ENCODE results near the gene DLST.

Gene DLST

DNA sequence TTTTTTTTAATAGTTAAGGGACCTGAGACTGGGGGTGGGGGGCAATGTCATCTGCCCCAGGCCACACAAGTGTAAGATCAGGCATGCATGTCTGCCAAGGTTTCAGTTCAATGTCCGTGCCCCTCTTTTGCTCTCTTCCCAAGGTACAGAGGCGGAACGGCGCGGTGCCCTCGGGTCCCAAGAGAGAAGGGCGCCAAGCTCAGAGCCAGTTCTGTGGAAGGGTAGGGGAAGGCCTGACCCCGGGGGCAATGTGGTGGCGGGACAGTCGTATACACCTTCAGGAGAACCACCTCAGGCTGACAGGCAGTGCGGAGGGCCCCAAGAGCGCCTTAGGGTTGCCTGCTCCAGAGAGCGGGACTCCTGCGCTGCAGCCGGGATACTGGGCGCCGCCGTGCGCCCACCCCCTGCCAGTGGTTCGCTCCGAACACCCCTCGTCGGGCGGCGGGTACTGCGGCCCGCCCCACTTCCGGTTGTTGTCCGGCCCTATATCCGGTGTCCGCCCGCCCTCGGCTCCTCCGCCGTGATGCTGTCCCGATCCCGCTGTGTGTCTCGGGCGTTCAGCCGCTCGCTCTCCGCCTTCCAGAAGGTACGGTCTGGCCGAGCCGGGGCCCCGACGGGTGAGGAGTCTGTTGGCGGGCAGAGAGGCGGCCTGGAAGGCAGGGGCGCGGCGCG lies at the start of gene DLST:
DLST (plus strand) TSS at position 486 of the 672 bp plus-strand sequence; CDS start at position 524, 38 bp downstream.
- peak; percentile 73 for DNase-seq

DNA sequence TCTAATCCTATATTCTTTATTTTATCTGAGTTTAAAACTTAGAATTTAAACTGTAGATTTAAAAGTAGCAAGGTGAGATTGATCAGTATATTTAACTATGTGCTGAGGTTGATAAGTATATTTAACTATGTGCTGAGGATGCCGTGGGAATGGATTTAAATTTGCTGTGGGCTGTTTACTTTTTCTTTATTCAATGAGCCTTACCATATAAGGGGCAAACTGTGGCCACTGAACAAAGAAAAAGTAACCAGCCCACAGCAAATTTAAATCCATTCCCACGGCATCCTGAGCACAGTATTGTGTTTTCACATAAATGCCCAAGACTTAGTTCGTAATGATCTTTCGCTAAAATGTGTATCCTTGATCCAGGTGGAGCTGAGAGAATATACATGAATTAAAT lies 48.9 kb upstream of the DLST start:
- no peak for DNase-seq

DNA sequence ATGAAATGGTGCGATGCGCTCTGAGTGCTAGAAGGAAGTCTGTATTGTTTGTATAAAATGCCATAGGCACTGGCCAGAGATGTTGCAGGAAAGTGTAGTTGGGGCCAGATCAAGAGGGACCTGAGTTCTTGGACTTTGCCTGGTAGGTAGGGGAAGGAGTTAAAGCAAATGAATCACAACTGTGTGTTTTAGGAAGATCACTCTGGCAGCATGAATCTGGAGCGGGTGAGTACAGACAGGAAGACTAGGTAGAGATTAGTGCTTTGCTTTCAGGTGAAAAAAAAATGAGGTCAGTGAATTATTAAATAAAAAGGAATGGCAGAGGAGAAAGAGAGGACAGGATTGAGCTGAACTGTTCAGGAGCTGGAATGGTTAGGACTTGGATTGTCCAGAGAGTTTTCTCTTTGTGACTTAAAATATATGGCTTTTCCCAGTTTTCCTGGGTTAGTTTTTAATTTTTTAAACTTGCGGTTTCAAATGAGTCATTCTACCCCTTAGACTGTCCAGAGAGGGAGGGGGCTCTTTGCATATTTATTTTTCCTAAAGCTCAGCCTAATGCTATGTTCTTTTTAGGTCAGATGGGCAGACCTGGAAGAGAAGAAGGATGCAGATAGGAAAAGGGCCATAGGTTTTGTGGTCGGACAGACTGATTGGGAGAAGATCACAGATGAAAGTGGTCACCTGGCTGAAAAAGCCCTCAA lies 46.9 kb upstream of the DLST start:
- DNase-seq, result no peak

DNA sequence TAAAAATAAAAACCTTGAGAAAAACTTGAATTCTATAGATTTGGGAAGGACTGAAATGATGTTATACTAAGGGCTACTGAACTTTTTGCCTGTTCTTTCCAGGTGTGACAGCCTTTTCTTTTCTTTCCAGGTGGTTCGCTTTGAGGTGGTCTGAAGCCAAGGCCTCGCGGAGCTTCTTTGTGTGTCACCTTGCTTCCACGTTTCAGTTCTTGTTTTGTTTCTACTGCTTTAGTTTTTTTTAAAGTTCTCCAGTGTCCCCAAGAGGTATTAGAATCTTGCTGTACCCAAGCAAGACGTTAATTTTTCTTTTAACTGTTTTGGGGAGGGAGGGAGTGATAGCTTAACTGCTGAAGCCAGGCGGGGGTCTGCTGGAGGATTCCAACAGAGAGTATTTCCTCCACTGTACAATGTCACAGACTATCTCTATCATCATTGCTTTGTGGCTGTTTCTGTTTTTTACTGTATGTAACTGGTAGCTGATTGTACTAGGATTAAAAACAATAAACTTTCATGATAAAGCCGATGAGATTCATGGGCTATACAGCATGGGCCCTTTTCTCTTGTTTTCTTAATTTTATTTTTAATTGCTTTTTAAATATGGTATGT lies 46.0 kb upstream of the DLST start:
- no peak for DNase-seq

GRCh38 chr14:74836251-74836960 lies 45.3 kb upstream of the DLST start:
- DNase-seq, result no peak

GRCh38 chr14:74838166-74838565 lies 43.5 kb upstream of the DLST start:
- DNase-seq, result no peak

- no peak for DNase-seq
These were observed 41.1 kb upstream of the DLST start for GRCh38 chr14:74840603-74841030.

DNA sequence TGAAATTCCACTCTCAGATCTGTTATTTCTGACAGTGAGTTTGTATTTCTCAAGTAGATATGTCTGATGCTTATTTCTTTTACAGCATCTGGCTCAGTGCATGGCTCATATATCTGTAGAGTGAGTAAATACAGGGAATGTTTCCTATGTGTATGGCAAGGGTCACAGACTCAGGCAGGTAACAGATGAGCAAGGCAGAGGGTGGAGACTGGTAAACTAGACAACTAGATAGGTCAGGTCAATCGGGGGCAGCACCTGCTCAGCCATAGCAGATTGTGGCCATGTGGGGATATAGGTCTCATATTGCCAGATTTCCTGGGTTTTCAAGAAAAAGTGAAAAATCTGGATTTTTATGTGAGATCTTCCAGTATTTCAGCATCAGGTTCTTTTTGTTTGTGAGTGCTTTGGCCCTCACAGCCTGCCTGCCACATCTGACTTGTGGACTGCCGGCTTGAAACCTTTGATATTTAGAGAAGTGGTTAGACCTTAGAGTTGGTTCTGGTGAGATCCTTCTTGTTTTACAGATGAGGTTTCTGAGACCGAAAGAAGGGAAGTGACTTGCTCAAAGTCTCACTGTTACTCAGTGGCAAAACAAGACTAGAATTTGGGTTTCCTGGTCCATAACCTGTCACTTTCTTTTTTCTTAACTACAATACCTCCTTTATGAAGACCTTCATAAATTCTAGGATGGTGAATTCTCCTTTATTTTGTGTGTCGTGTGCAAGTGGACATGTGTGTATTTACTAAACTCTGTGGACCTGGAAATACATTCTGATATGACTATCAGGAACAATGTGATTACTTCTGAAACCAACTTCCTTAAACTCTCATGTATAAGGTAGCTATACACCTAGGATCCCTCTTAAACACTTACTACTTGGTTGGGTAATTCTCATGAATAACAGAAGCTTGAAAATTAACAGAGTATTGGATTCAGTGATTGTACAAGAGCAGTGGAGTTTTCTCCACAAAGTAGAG lies 40.2 kb upstream of the DLST start:
- DNase-seq, result no peak

DNA sequence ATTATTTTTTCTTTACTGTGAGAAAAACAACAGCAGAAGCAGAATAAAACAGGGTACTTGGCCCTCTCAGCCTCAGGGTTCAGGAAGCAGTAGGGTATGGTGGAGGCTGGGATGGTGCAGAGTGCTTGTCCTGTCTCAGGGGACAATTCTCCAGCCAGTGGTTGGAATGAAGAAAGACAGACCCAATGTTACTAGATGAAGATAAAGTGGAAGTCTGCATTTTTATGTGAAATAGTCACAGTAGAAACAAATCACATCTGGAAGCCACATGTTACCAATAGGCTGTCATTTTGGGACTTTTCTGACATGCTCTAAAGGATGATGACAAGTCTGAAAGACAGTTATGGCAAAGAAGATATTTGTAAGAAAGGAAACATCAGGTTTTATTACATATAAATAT lies 38.1 kb upstream of the DLST start:
- no peak for DNase-seq

DNA sequence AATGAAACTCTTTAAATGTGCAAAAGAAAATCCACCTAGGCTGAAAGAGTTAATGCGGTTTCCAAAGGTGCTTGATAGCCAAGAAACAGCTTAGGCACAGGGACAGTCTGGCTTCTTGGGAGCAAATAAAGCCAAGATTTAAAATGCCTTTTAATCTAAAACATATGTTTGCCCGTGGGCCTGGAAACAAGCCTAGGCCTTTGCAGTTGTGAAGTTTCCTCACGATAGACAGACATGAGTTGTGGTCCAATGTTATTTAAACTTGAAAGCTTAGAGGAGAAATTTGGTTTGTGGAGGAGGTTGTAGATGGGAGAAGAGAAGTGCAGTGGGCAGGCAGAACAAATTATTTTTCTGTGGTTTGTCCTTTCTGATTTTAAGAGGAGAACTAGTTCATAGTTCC lies 35.5 kb upstream of the DLST start:
- no peak for DNase-seq

DNA sequence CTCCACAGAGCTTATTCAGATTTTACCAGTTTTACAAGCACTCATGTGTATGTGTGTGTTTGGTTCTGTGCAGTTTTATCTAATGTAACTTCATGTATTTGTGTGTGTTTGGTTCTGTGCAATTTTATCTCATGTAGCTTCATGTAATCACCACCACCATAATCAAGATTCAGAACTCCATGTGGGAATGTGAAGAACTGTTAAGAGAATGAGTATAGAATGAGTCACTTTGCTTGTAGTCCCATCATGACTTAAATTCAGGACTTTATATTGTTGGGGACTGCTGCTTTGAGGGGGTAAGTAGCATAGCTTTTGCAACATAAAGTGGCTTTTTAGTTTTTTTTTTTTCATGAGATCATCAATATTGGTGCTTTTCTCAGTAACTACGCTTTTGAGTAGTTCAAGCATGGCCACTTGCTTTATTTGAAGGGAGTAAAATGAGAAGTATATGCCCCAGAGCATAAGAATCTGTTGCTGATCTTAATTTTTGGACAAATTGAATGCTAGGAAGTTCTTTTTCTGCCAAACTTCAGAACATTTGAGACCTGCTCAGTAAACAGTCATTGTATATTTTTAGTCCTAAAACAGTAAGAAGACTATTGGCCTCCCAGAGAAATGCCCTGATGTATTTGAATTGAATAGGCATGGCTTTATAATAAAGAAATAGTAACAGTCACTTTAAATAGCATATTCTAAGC lies 34.6 kb upstream of the DLST start:
- DNase-seq, result no peak

- DNase-seq, result no peak
These were observed 32.9 kb upstream of the DLST start for GRCh38 chr14:74848768-74849167.

DNA sequence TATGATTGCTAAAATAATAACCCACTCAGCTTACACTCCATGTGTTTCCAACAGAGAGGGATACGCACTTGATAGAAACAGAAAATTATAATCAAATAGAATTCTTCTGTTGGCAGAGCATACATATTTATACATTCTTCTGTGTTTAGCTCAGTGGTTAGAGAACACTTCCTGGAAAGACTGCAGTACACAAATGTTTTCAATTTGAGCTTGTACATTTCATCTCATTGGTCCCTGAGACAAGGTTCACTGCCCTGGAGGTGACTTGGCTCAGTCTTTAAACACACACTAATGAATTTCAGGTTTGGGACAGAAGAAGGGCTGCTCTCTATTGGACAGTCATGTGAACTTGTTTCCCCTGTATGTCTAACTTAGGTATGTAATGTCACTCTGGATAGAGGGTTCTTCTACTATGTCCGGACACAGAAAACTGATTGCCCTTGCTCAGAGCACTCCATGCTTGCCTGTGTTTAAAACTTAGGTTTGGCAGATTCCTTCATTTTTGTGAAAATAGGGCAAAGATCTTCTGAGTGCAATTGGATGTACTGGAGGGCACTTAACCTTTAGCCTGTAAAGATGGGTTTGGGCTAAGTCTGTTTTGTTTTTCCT lies 28.7 kb upstream of the DLST start:
- no peak for DNase-seq

- DNase-seq, result no peak
These were observed 28.1 kb upstream of the DLST start for GRCh38 chr14:74853581-74853980.

- DNase-seq, result no peak
These were observed 26.7 kb upstream of the DLST start for GRCh38 chr14:74855021-74855420.

DNA sequence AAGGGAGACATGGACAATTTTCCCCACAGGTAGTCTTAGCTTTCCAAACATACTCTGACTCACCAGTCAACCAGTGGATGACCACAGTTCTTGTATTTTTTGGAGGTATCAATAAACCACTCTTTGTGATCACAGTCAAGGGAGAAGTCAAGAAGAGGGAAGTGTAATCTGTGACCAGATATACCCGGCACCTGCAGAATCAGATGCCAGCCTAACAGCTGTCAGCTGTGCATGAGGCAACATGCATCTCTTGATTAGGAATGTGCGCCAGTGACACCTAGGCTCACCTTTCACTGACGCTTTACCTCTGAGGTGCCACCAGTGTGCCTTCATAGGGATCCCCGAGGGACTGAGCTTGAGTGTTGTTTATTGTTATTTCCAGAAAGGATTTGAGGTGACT lies 25.8 kb upstream of the DLST start:
- DNase-seq, result no peak

DNA sequence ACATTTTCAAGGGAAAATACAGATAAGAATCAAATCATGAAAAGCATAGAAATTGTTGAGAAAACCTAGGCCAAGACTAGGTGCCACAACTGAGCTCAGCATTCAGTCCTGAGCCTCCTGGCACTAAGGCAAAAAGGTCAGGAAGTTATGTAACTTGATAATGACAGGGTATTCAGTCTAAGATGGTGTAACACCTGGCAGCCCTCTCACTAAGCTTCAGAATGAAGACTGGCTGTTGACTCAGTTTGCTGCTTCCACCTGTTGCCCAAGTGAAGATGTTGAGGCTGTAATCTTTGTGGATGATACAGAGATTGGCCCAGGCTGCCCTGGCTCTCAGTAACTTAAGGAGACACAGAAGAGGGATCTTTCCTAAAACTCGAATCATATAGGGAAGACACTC lies 25.4 kb upstream of the DLST start:
- no peak for DNase-seq

- DNase-seq, result no peak
These were observed 23.7 kb upstream of the DLST start for GRCh38 chr14:74858022-74858421.

GRCh38 chr14:74859757-74860552 lies 21.8 kb upstream of the DLST start:
- no peak for DNase-seq

Data from NCI-H1048 (cell line).